ENCODE data around the gene SHBG. TPM values are rescaled to one million over a fixed set of nuclear protein-coding genes. Genes with fewer than 3 reads are reported as not detected.

Gene SHBG
- total and polyA plus RNA-seq, 10 of the 15 experiments (the other 5 are each of a cell fraction or from before 2014, with no cell fraction given) = not detected

DNA sequence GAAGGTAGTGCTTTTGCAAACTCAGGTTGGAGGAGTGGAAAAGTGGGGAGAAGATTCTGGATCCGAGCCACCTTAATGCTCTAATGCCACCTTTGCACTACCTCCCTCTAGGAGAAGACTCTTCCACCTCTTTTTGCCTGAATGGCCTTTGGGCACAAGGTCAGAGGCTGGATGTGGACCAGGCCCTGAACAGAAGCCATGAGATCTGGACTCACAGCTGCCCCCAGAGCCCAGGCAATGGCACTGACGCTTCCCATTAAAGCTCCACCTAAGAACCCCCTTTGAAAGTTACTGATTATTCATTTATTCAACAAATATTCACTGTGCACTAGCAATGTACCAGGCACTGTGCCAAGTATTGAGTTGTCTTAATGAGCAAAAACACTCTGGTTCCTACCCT, 3.2 kb downstream of the SHBG start:
- no TSS peak for BruUV-seq (replicated peaks)
- no peaks in the 10 kb centered on the region for H3K36me3 ChIP-seq (ENCODE audit: control insufficient read depth in 2 of 2, insufficient read depth in 2 of 2, low read length in 1 of 2)
- intact Hi-C loops (cut with micrococcal nuclease; ENCODE audit: unreplicated experiment) (loop anchor here (5.0 kb wide), 1 partner anchor 44 kb away; no protein-coding TSS in a partner anchor), in situ Hi-C loops (cut with MboI) (no loop called here)
- H3K79me2 ChIP-seq (ENCODE audit: control insufficient read depth, insufficient read depth, low read length) = no peaks in the 10 kb centered on the region
- H3K4me3 ChIP-seq = no peak overlapping the region
- ChIA-PET SMC1A (ENCODE audit: uncharacterized antibody, unreplicated experiment) (interaction anchor here (1.6 to 1.7 kb wide), 2 partner anchors 52 to 55 kb away, joined by 8 to 20 read pairs; partner anchors contain the start of genes TP53 and WRAP53), CTCF (interaction anchor here (0.6 to 8.2 kb wide), 16 partner anchors 9 to 427 kb away, joined by 3 to 128 read pairs (median 4); partner anchors contain the start of genes FXR2, TP53 and WRAP53), POLR2A (interaction anchor here (3.9 kb wide), 1 partner anchor 54 kb away, joined by 22 read pairs; the partner anchor contains the start of genes TP53 and WRAP53), RAD21 (ENCODE audit: unreplicated experiment) (interaction anchor here (2.0 kb wide), 1 partner anchor 54 kb away, joined by 30 read pairs; the partner anchor contains the start of genes TP53 and WRAP53)
- WGBS (ENCODE audit: insufficient coverage, insufficient replicate concordance, low lambda C conversion rate, missing lambda C conversion rate) = 30% methylated on average over 2 of the region's 2 CpGs
- no peaks in the 10 kb centered on the region for H3K9me3 ChIP-seq (replicated peaks; ENCODE audit: control insufficient read depth, insufficient read depth, low read length)
- peak overlapping the region; percentile 69 for H2AFZ ChIP-seq (ENCODE audit: control insufficient read depth, low read depth, low read length)
- TF ChIP-seq, protein P1, sequence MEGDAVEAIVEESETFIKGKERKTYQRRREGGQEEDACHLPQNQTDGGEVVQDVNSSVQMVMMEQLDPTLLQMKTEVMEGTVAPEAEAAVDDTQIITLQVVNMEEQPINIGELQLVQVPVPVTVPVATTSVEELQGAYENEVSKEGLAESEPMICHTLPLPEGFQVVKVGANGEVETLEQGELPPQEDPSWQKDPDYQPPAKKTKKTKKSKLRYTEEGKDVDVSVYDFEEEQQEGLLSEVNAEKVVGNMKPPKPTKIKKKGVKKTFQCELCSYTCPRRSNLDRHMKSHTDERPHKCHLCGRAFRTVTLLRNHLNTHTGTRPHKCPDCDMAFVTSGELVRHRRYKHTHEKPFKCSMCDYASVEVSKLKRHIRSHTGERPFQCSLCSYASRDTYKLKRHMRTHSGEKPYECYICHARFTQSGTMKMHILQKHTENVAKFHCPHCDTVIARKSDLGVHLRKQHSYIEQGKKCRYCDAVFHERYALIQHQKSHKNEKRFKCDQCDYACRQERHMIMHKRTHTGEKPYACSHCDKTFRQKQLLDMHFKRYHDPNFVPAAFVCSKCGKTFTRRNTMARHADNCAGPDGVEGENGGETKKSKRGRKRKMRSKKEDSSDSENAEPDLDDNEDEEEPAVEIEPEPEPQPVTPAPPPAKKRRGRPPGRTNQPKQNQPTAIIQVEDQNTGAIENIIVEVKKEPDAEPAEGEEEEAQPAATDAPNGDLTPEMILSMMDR (IDR thresholded peaks at IDR 0.05 in 2 of 3, conservative IDR thresholded peaks at IDR 0.05 in 1 of 3; ENCODE audit: control insufficient read depth in 2 of 3, extremely low read depth in 1 of 3, insufficient read depth in 1 of 3, low read depth in 3 of 3, low read length in 3 of 3) = 0 out of 6 replicates have a peak, but pooled peaks of 1 of the 3 experiments have one; percentile 2
- TF ChIP-seq, protein P2, sequence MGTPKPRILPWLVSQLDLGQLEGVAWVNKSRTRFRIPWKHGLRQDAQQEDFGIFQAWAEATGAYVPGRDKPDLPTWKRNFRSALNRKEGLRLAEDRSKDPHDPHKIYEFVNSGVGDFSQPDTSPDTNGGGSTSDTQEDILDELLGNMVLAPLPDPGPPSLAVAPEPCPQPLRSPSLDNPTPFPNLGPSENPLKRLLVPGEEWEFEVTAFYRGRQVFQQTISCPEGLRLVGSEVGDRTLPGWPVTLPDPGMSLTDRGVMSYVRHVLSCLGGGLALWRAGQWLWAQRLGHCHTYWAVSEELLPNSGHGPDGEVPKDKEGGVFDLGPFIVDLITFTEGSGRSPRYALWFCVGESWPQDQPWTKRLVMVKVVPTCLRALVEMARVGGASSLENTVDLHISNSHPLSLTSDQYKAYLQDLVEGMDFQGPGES (IDR thresholded peaks at IDR 0.05) = no peak
- no peaks in the 10 kb centered on the region for H3K27me3 ChIP-seq (replicated peaks in 1 of 2; ENCODE audit: control insufficient read depth in 2 of 2, insufficient read depth in 2 of 2, low read length in 1 of 2)
- DNase-seq (ENCODE audit: low read depth, low spot score) (no peak), ATAC-seq (peak; percentile 51), FAIRE-seq (no peak)
- no peak overlapping the region for H3K9ac ChIP-seq (ENCODE audit: control insufficient read depth, insufficient read depth, low read length)
- no peak overlapping the region for H3K4me2 ChIP-seq (ENCODE audit: control insufficient read depth, insufficient read depth)
- H4K20me1 ChIP-seq (ENCODE audit: control insufficient read depth, insufficient read depth) = no peaks in the 10 kb centered on the region
- H3K4me1 ChIP-seq (ENCODE audit: control insufficient read depth, insufficient read depth, low read length) = no peaks in the 10 kb centered on the region
- no peak overlapping the region for H3K27ac ChIP-seq (ENCODE audit: control insufficient read depth, insufficient read depth)
